ENCODE measurements around the gene COMMD1.

- TF ChIP-seq CTCF (conservative IDR thresholded peaks at IDR 0.05; ENCODE audit: low read depth in 2 of 2) (peak; percentile 43 to 60), POLR2AphosphoS5 (IDR thresholded peaks at IDR 0.05; ENCODE audit: low read depth) (no peak), NANOG (IDR thresholded peaks at IDR 0.05; ENCODE audit: borderline replicate concordance) (no peak), EZH2 (IDR thresholded peaks at IDR 0.05; ENCODE audit: low read depth, unreplicated experiment) (no peak), JUNB (IDR thresholded peaks at IDR 0.05; ENCODE audit: unreplicated experiment) (no peak), EZH2phosphoT487 (IDR thresholded peaks at IDR 0.05; ENCODE audit: unreplicated experiment) (no peak), REST (IDR thresholded peaks at IDR 0.05; ENCODE audit: unreplicated experiment) (no peak), CREB1 (CRISPR knock-in tag; IDR thresholded peaks at IDR 0.05; ENCODE audit: low read depth) (no peak), ZNF331 (CRISPR knock-in tag; IDR thresholded peaks at IDR 0.05; ENCODE audit: low read depth) (no peak), ZNF114 (CRISPR knock-in tag; IDR thresholded peaks at IDR 0.05) (no peak), STAT1 (IDR thresholded peaks at IDR 0.05; ENCODE audit: unreplicated experiment) (no peak), ETS1 (IDR thresholded peaks at IDR 0.05) (no peak)
Measured at GRCh38 chr2:61898810-61899209, 6.7 kb upstream of the COMMD1 start.

Measured in GM23338 (cell line).